Psoas muscle (tissue), 8 donors: ENCODE measurements around the gene IQSEC1. TPM values are rescaled to one million over a fixed set of nuclear protein-coding genes. Genes with fewer than 3 reads are reported as not detected.

Experiments used
- ATAC-seq, 4 donors: fragments of 200-7000 bp; cut with Tn5 transposase; one replicate each; pipeline ENCODE4 v1.9.1; 2020; ENCODE audit warnings: moderate library complexity in 3 of 4, mild to moderate bottlenecking in 2 of 4
- DNase-seq, 2 donors: peaks; one replicate each; pipeline ENCODE4 v3.0.0-alpha.2; 2020
- H3K27ac ChIP-seq: fragments of 200-600 bp; one replicate; pipeline ENCODE4 v1.8.0; 2022
- H3K27me3 ChIP-seq, 3 donors: fragments of 200-600 bp in 1 of 3; one replicate each; pipeline versions ENCODE4 v1.6.1 to v1.8.0; 2013 to 2022; ENCODE audit warnings: low read length in 2 of 3, mild to moderate bottlenecking in 2 of 3, moderate library complexity in 1 of 3; ENCODE audit not compliant: insufficient read depth in 3 of 3
- H3K36me3 ChIP-seq, 2 donors: fragments of 200-600 bp in 1 of 2; one replicate each; pipeline versions ENCODE4 v1.6.1 to v1.8.0; 2013 to 2022; ENCODE audit warnings: low read depth in 1 of 2, mild to moderate bottlenecking in 1 of 2, moderate library complexity in 1 of 2; ENCODE audit not compliant: insufficient read depth in 1 of 2
- H3K4me1 ChIP-seq: fragments of 200-600 bp; one replicate; pipeline ENCODE4 v1.8.0; 2022
- H3K4me3 ChIP-seq: fragments of 200-600 bp; one replicate; pipeline ENCODE4 v1.8.0; 2022; ENCODE audit warnings: mild to moderate bottlenecking
- H3K9me3 ChIP-seq: fragments of 200-600 bp; one replicate; pipeline ENCODE4 v1.8.0; 2022
- CTCF ChIP-seq: fragments of 200-600 bp; IDR thresholded peaks from one replicate; pipeline ENCODE4 v1.8.0; 2022; ENCODE audit warnings: antibody characterized with exemption
- WGBS, 3 donors: extraction: QIAGEN DNeasy Blood & Tissue Kit; methylation state at CpG; one replicate each; pipeline versions ENCODE4 v1.1.6 to v1.1.7; 2013; 5-methylcytosine and 5-hydroxymethylcytosine counted together
- intact Hi-C, 2 donors: fragments of 100-400 bp; cut with DNase I; formaldehyde crosslinking; loops; one replicate each; pipeline versions ENCODE4 v1.11.0 to v1.14.2; 2022
- polyA plus RNA-seq, 3 donors: library from polyadenylated mRNA; stranded (reverse); fragments of 200-250 nt; gene quantifications; one replicate each; pipeline ENCODE4 v1.2.3, GENCODE V29; 2013
- total RNA-seq, 4 donors: library from RNA; stranded (reverse); fragmentation: NEBNext Ultra II Directional in 2 of 4; extraction: Animal tissue kit (Norgen Biotek cat#: 25700) in 2 of 4; gene quantifications; one replicate each; pipeline versions ENCODE4 v1.2.1 to v1.2.4, GENCODE V29; 2021 to 2023
- donor health status: healthy with polysubstance abuse.
- donor health status: DM: no; HTN: no; CAD: no; lungs with moderate emphysema.
- donor health status: Bipolar disorder and iron deficiency.
- donor health status: healthy.
- donor health status: DM: yes; HTN: yes; CAD: no.
- donor health status: DM: no; HTN: no; CAD: no.
- donor health status: DM: no; HTN: no; CAD: no.
- donor health status: DM: yes; HTN: yes; CAD: no.

IQSEC1 gene
- total and polyA plus RNA-seq, 7 donors = 8.6 to 45.4 (median 28.0) TPM

GRCh38 chr3:12893852-12894251, 179.4 kb downstream of the IQSEC1 start:
- Histone ChIP-seq H3K4me1 (peaks cover 18% of the 10 kb centered on the region), H3K27me3 (no peaks in the 10 kb centered on the region), H3K27ac (no peak overlapping the region), H3K4me3 (no peak overlapping the region), H3K9me3 (no peaks in the 10 kb centered on the region), H3K36me3 (peaks cover 0 to 16% of the 10 kb centered on the region in 2 donors)
- peak in 1 of 2 donors; percentile 1 for DNase-seq
- intact Hi-C loops = loop anchor here (2.0 to 5.0 kb wide), 4 partner anchors 25 to 187 kb away; no protein-coding TSS in a partner anchor
- ATAC-seq = no peak
- 36 to 42% (median 38%) methylated on average over 9 of the region's 9 CpGs for WGBS, 3 donors
- TF ChIP-seq CTCF = no peak

- H3K4me1 ChIP-seq = peaks cover 18% of the 10 kb centered on the region
- no peaks in the 10 kb centered on the region for H3K9me3 ChIP-seq
- H3K36me3 ChIP-seq = peaks cover 0 to 10% of the 10 kb centered on the region in 2 donors
- H3K4me3 ChIP-seq = no peak overlapping the region
- whole genome bisulfite sequencing, 3 donors = 59 to 79% (median 74%) methylated on average over 2 of the region's 2 CpGs
- ATAC-seq (no peak), DNase-seq (peak in 1 of 2 donors; percentile 2)
- intact Hi-C loops = loop anchor here (2.0 to 5.0 kb wide), 4 partner anchors 24 to 186 kb away; no protein-coding TSS in a partner anchor
- H3K27ac ChIP-seq = no peak overlapping the region
- no peak for TF ChIP-seq CTCF
- no peaks in the 10 kb centered on the region for H3K27me3 ChIP-seq
Observed at GRCh38 chr3:12893247-12893646, 180.0 kb downstream of the IQSEC1 start.

GRCh38 chr3:12892840-12893189, 180.4 kb downstream of the IQSEC1 start:
- 43 to 58% (median 50%) methylated on average over 3 of the region's 3 CpGs for WGBS, 3 donors
- intact Hi-C loops = loop anchor here (2.0 to 5.0 kb wide), 4 partner anchors 24 to 186 kb away; no protein-coding TSS in a partner anchor

GRCh38 chr3:12891985-12892839, 181.0 kb downstream of the IQSEC1 start:
- TF ChIP-seq CTCF = peak; percentile 86
- Histone ChIP-seq H3K4me1 (peaks cover 18% of the 10 kb centered on the region), H3K27ac (peak overlapping the region; percentile 10), H3K27me3 (no peaks in the 10 kb centered on the region), H3K9me3 (no peaks in the 10 kb centered on the region), H3K36me3 (peaks cover 0 to 1% of the 10 kb centered on the region in 2 donors), H3K4me3 (peak overlapping the region; percentile 26)
- 7 to 14% (median 11%) methylated on average over 15 to 16 of the region's 16 CpGs for WGBS, 3 donors
- peak; percentile 39 to 73 (median 62) for ATAC-seq
- intact Hi-C loops = loop anchor here (2.0 to 5.0 kb wide), 4 partner anchors 23 to 185 kb away; no protein-coding TSS in a partner anchor
- peak; percentile 18 to 54 for DNase-seq

More at GRCh38 chr3:12892840-12893189, 180.4 kb downstream of the IQSEC1 start:
- Histone ChIP-seq H3K27ac (no peak overlapping the region), H3K9me3 (no peaks in the 10 kb centered on the region), H3K4me3 (no peak overlapping the region), H3K4me1 (peaks cover 18% of the 10 kb centered on the region), H3K27me3 (no peaks in the 10 kb centered on the region), H3K36me3 (peaks cover 0 to 7% of the 10 kb centered on the region in 2 donors)
- ATAC-seq = no peak
- no peak for TF ChIP-seq CTCF
- DNase-seq = peak in 1 of 2 donors; percentile 13
